Ishikawa (cell line): ENCODE measurements around the gene CDH13.

Source experiments
- CEBPB ChIP-seq: IDR thresholded peaks from 2 replicates; pipeline ENCODE4 v1.6.1; 2012
- CREB1 ChIP-seq: IDR thresholded peaks from 2 replicates; pipeline ENCODE4 v1.6.1; 2012; ENCODE audit warnings: low read depth
- EGR1 ChIP-seq: IDR thresholded peaks from 2 replicates; pipeline ENCODE4 v1.6.1; 2012
- EP300 ChIP-seq: IDR thresholded peaks from 2 replicates; pipeline ENCODE4 v1.6.1; 2012; ENCODE audit warnings: borderline replicate concordance
- FOXM1 ChIP-seq: IDR thresholded peaks from 2 replicates; pipeline ENCODE4 v1.6.1; 2012; ENCODE audit warnings: low read depth, borderline replicate concordance
- MAX ChIP-seq: IDR thresholded peaks from 2 replicates; pipeline ENCODE4 v1.6.1; 2012
- NFIC ChIP-seq: IDR thresholded peaks from 2 replicates; pipeline ENCODE4 v1.6.1; 2012
- RAD21 ChIP-seq: IDR thresholded peaks from 2 replicates; pipeline ENCODE4 v1.6.1; 2012; ENCODE audit warnings: low read depth
- REST ChIP-seq: IDR thresholded peaks from 2 replicates; pipeline ENCODE4 v1.6.1; 2012; ENCODE audit warnings: low read depth, mild to moderate bottlenecking
- TAF1 ChIP-seq: IDR thresholded peaks from 2 replicates; pipeline ENCODE4 v1.6.1; 2012; ENCODE audit warnings: low read depth, mild to moderate bottlenecking
- TEAD4 ChIP-seq: IDR thresholded peaks from 2 replicates; pipeline ENCODE4 v1.6.1; 2012
- USF1 ChIP-seq: IDR thresholded peaks from 2 replicates; pipeline ENCODE4 v1.6.1; 2012
- YY1 ChIP-seq: IDR thresholded peaks from 2 replicates; pipeline ENCODE4 v1.6.1; 2012; ENCODE audit warnings: low read depth
- ZBTB7A ChIP-seq: IDR thresholded peaks from 2 replicates; pipeline ENCODE4 v1.6.1; 2012; ENCODE audit warnings: low read depth

DNA sequence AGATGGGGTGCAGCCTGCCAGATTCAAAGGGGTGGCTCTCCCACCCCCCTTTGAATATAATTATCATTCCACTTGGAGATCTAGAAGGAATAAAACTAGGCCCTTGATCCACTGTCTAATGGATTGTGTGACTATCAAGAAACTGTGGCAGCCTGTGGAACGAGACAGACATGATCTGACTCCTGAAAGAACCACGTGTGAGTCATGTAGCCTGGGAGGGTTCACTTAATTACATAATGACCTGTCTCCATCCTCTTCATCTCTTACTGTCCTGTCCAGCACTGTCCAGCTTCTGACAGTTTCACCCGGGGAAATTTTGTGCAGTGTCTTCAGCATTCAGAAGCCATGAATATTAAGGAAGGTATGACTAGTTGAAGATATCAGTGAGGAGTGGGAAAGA lies 43.3 kb upstream of the CDH13 start:
- no peak for TF ChIP-seq YY1
- no peak for TF ChIP-seq REST
- no peak for TF ChIP-seq EP300
- no peak for TF ChIP-seq RAD21
- TF ChIP-seq FOXM1: no peak
- no peak for TF ChIP-seq CEBPB
- TF ChIP-seq MAX: no peak
- no peak for TF ChIP-seq CREB1
- no peak for TF ChIP-seq EGR1
- no peak for TF ChIP-seq TAF1
- no peak for TF ChIP-seq USF1
- no peak for TF ChIP-seq ZBTB7A
- no peak for TF ChIP-seq TEAD4
- no peak for TF ChIP-seq NFIC
